ENCODE data around the gene LAMTOR2. TPM values are rescaled to one million over a fixed set of nuclear protein-coding genes. Genes with fewer than 3 reads are reported as not detected.
A peak's percentile ranks its signal among the peaks of the same experiment; 100 is the strongest.

LAMTOR2 gene
- total RNA-seq, 4 donors from 2014 or later = 17.3 to 97.6 (median 38.1) TPM

- peak in 1 of 2 donors; percentile 30 for TF ChIP-seq POLR2A (IDR thresholded peaks at IDR 0.05)
- TF ChIP-seq CTCF (IDR thresholded peaks at IDR 0.05) = peak; percentile 93 to 99 (median 98)
- peak; percentile 93 for DNase-seq
- Histone ChIP-seq H3K4me1 (no peaks in the 10 kb centered on the region), H3K36me3 (no peaks in the 10 kb centered on the region), H3K4me3 (no peak overlapping the region), H3K27me3 (no peaks in the 10 kb centered on the region), H3K9me3 (no peaks in the 10 kb centered on the region), H3K27ac (peak overlapping the region; percentile 81 to 93)
- intact Hi-C loops (cut with DNase I; ENCODE audit: low total_unique reads) = loop anchor here (2.0 kb wide), 1 partner anchor 34 kb away; no protein-coding TSS in a partner anchor
Observed at GRCh38 chr1:156096640-156097391, 42.2 kb downstream of the LAMTOR2 start.

- peak overlapping the region; percentile 81 to 93 for H3K27ac ChIP-seq
- H3K9me3 ChIP-seq = no peaks in the 10 kb centered on the region
- H3K36me3 ChIP-seq = no peaks in the 10 kb centered on the region
- intact Hi-C loops (cut with DNase I; ENCODE audit: low total_unique reads) = loop anchor here (2.0 kb wide), 1 partner anchor 33 kb away; no protein-coding TSS in a partner anchor
- no peaks in the 10 kb centered on the region for H3K27me3 ChIP-seq
- no peak for DNase-seq
- no peak overlapping the region for H3K4me3 ChIP-seq
- H3K4me1 ChIP-seq = peaks cover 0 to 8% of the 10 kb centered on the region in 2 donors
- TF ChIP-seq POLR2A (IDR thresholded peaks at IDR 0.05) (no peak), CTCF (IDR thresholded peaks at IDR 0.05) (no peak)
Observed at GRCh38 chr1:156097499-156098178, 43.1 kb downstream of the LAMTOR2 start.

- Histone ChIP-seq H3K9me3 (no peaks in the 10 kb centered on the region), H3K4me3 (no peak overlapping the region), H3K36me3 (no peaks in the 10 kb centered on the region), H3K27me3 (no peaks in the 10 kb centered on the region), H3K27ac (no peak overlapping the region), H3K4me1 (peaks cover 7 to 19% of the 10 kb centered on the region in 2 donors)
- no peak for DNase-seq
- intact Hi-C loops (cut with DNase I; ENCODE audit: low total_unique reads) = no loop called here
- TF ChIP-seq CTCF (IDR thresholded peaks at IDR 0.05) = no peak
- no peak for TF ChIP-seq POLR2A (IDR thresholded peaks at IDR 0.05)
Observed at GRCh38 chr1:156098784-156099183, 44.2 kb downstream of the LAMTOR2 start.

GRCh38 chr1:156099282-156099681 is 44.7 kb downstream of the LAMTOR2 start:
- no peak for DNase-seq
- H3K27me3 ChIP-seq = no peaks in the 10 kb centered on the region
- H3K27ac ChIP-seq = no peak overlapping the region
- no peak for TF ChIP-seq POLR2A (IDR thresholded peaks at IDR 0.05)
- no peak for TF ChIP-seq CTCF (IDR thresholded peaks at IDR 0.05)
- no peak overlapping the region for H3K4me3 ChIP-seq
- no peaks in the 10 kb centered on the region for H3K36me3 ChIP-seq
- intact Hi-C loops (cut with DNase I; ENCODE audit: low total_unique reads) = no loop called here
- no peaks in the 10 kb centered on the region for H3K9me3 ChIP-seq
- H3K4me1 ChIP-seq = peaks cover 9 to 24% of the 10 kb centered on the region in 2 donors

Data from uterus (tissue), 4 donors.